ENCODE measurements around the gene TRPM2. TPM values are rescaled to one million over a fixed set of nuclear protein-coding genes. Genes with fewer than 3 reads are reported as not detected.

Gene TRPM2
- total and polyA plus RNA-seq, 8 donors = 1.3 to 10.3 (median 2.4) TPM

GRCh38 chr21:44433791-44434567, 80.6 kb downstream of the TRPM2 start:
- Histone ChIP-seq H3K9me3 (peaks cover 0 to 9% (median 5%) of the 10 kb centered on the region in 4 donors), H3K27ac (no peak overlapping the region), H3K4me1 (peaks cover 7 to 20% (median 14%) of the 10 kb centered on the region in 4 donors), H3K36me3 (peaks cover 0 to 19% (median 0%) of the 10 kb centered on the region in 4 donors), H3K4me3 (no peak overlapping the region), H3K27me3 (no peaks in the 10 kb centered on the region)
- WGBS, 5 donors = 90 to 95% (median 93%) methylated on average over 35 to 39 of the region's 39 CpGs
- DNase-seq = no peak
- TF ChIP-seq CTCF (IDR thresholded peaks at IDR 0.05) (no peak), EP300 (IDR thresholded peaks at IDR 0.05) (no peak), POLR2A (IDR thresholded peaks at IDR 0.05) (no peak), POLR2AphosphoS5 (IDR thresholded peaks at IDR 0.05) (no peak)
- intact Hi-C loops (cut with DNase I; ENCODE audit: low total_unique reads) = no loop called here

- Histone ChIP-seq H3K4me3 (no peak overlapping the region), H3K4me1 (peaks cover 7 to 25% (median 19%) of the 10 kb centered on the region in 4 donors), H3K27me3 (no peaks in the 10 kb centered on the region), H3K27ac (no peak overlapping the region), H3K36me3 (peaks cover 0 to 20% (median 0%) of the 10 kb centered on the region in 4 donors), H3K9me3 (peaks cover 0 to 6% (median 3%) of the 10 kb centered on the region in 4 donors)
- TF ChIP-seq CTCF (IDR thresholded peaks at IDR 0.05) = no peak
- TF ChIP-seq POLR2AphosphoS5 (IDR thresholded peaks at IDR 0.05) = no peak
- no peak for TF ChIP-seq POLR2A (IDR thresholded peaks at IDR 0.05)
- no peak for TF ChIP-seq EP300 (IDR thresholded peaks at IDR 0.05)
- intact Hi-C loops (cut with DNase I; ENCODE audit: low total_unique reads) = no loop called here
- no peak for DNase-seq
- 0 to 84% (median 77%) methylated on average over 1 to 13 of the region's 13 CpGs for WGBS, 5 donors
Measured at GRCh38 chr21:44434568-44434925, 81.1 kb downstream of the TRPM2 start.

- H3K9me3 ChIP-seq = peaks cover 0 to under 1% (median under 1%) of the 10 kb centered on the region in 4 donors
- whole genome bisulfite sequencing, 5 donors = 86 to 90% (median 87%) methylated on average over 23 to 28 of the region's 28 CpGs
- H3K27me3 ChIP-seq = no peaks in the 10 kb centered on the region
- H3K27ac ChIP-seq = no peak overlapping the region
- no peak for DNase-seq
- H3K36me3 ChIP-seq = peaks cover 0 to 23% (median 0%) of the 10 kb centered on the region in 4 donors
- TF ChIP-seq POLR2AphosphoS5 (IDR thresholded peaks at IDR 0.05) (no peak), EP300 (IDR thresholded peaks at IDR 0.05) (no peak), CTCF (IDR thresholded peaks at IDR 0.05) (no peak), POLR2A (IDR thresholded peaks at IDR 0.05) (no peak)
- H3K4me1 ChIP-seq = peaks cover 7 to 28% (median 20%) of the 10 kb centered on the region in 4 donors
- no peak overlapping the region for H3K4me3 ChIP-seq
- intact Hi-C loops (cut with DNase I; ENCODE audit: low total_unique reads) = no loop called here
Measured at GRCh38 chr21:44434936-44435635, 81.7 kb downstream of the TRPM2 start.

- Histone ChIP-seq H3K27ac (no peak overlapping the region), H3K36me3 (peaks cover 0 to 23% (median 0%) of the 10 kb centered on the region in 4 donors), H3K4me3 (no peak overlapping the region), H3K27me3 (no peaks in the 10 kb centered on the region), H3K9me3 (no peaks in the 10 kb centered on the region), H3K4me1 (peaks cover 7 to 28% (median 20%) of the 10 kb centered on the region in 4 donors)
- intact Hi-C loops (cut with DNase I; ENCODE audit: low total_unique reads) = no loop called here
- TF ChIP-seq POLR2A (IDR thresholded peaks at IDR 0.05) (no peak), CTCF (IDR thresholded peaks at IDR 0.05) (no peak), EP300 (IDR thresholded peaks at IDR 0.05) (no peak), POLR2AphosphoS5 (IDR thresholded peaks at IDR 0.05) (no peak)
- no peak for DNase-seq
- 88 to 95% (median 91%) methylated on average over 12 to 13 of the region's 13 CpGs for WGBS, 5 donors
Measured at GRCh38 chr21:44436111-44436611, 82.7 kb downstream of the TRPM2 start.

Measured in stomach (tissue), 9 donors.